ENCODE measurements around the gene ZNF672. TPM values are rescaled to one million over a fixed set of nuclear protein-coding genes. Genes with fewer than 3 reads are reported as not detected.
"Not testable (repeated sequence)": the region's sequence is repeated elsewhere in the genome, so short reads cannot be mapped to it uniquely, and the experiment has no call there.

ZNF672 gene
- polyA plus RNA-seq, 4 donors: 22.1 to 26.6 (median 23.7) TPM

GRCh38 chr1:248830718-248831017 lies 7.4 kb upstream of the ZNF672 start:
- not testable (repeated sequence) for DNase-seq (ENCODE audit: low read depth in 4 of 4, low spot score in 3 of 4)

DNA sequence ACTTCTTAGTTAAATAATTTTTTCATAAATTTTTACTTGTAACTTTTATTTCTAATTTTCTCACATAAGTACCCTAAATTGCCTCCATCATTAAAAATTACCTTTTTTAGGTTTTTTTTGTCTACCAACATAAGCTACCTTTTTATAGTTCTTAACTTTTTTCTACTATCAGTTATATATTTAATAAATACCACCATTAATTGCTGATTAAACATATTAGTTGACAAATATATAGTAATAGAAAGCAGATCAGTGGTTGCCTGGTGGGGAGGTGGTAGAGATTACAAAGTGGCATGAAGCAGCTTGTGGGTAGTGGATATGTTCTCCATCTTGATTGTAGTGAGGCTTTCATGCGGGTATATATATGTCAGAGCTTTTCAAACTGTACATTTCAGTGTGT lies 6.2 kb upstream of the ZNF672 start:
- no peak for DNase-seq (ENCODE audit: low read depth in 4 of 4, low spot score in 3 of 4)

- no peak for DNase-seq (ENCODE audit: low read depth in 4 of 4, low spot score in 3 of 4)
Measured at GRCh38 chr1:248834343-248834940, 3.6 kb upstream of the ZNF672 start.

GRCh38 chr1:248837045-248837780 lies 811 bp upstream of the ZNF672 start:
- no peak for DNase-seq (ENCODE audit: low read depth in 4 of 4, low spot score in 3 of 4)

- DNase-seq (ENCODE audit: low read depth in 4 of 4, low spot score in 3 of 4): peak; percentile 78 to 87 (median 82)
Measured at GRCh38 chr1:248838357-248839167, 538 bp downstream of the ZNF672 start.

GRCh38 chr1:248839168-248839555 lies 1.1 kb downstream of the ZNF672 start:
- no peak for DNase-seq (ENCODE audit: low read depth in 4 of 4, low spot score in 3 of 4)

- DNase-seq (ENCODE audit: low read depth in 4 of 4, low spot score in 3 of 4): no peak
Measured at GRCh38 chr1:248840946-248841345, 2.9 kb downstream of the ZNF672 start.

- DNase-seq (ENCODE audit: low read depth in 4 of 4, low spot score in 3 of 4): no peak
Measured at GRCh38 chr1:248841702-248842395, 3.8 kb downstream of the ZNF672 start.

GRCh38 chr1:248842781-248843331 lies 4.8 kb downstream of the ZNF672 start:
- DNase-seq (ENCODE audit: low read depth in 4 of 4, low spot score in 3 of 4): no peak

DNA sequence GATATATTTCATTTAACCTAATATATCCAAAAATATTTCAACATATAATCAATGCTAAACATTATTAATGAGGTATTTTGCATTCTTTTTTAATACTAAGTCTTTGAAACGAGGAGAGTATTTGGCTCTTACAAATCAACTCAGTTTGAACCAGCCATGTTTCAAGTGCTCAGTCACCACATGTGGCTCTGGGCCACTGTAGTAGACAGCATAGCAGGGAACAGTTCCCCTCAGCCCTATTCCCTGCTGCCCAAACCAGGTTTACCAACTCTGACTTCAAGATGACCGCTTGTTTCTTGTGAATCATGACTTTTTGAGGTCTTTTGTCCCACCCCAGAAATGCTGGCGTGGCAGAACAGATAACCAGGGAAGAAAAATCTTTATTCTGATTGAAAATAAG lies 5.7 kb downstream of the ZNF672 start:
- no peak for DNase-seq (ENCODE audit: low read depth in 4 of 4, low spot score in 3 of 4)

DNA sequence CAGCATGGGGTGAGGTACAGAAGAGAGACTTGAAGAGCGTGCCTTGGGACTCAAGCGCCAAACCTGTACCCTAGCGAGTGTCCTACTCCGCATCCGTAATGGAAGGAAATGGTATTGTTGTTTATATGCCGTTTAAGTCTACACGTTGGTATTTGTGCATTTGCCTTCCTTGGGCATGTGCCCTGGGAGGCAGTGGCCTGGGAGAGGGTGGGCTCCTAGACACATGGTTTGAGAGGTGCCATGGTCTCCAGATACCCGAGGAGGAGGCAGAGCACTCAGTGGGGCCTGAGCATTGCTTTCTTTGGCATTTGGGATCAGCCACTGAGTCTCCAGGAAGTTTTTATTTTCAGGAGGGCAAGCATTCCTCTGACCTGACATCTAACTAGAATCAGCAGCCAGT lies 6.5 kb downstream of the ZNF672 start:
- no peak for DNase-seq (ENCODE audit: low read depth in 4 of 4, low spot score in 3 of 4)

DNA sequence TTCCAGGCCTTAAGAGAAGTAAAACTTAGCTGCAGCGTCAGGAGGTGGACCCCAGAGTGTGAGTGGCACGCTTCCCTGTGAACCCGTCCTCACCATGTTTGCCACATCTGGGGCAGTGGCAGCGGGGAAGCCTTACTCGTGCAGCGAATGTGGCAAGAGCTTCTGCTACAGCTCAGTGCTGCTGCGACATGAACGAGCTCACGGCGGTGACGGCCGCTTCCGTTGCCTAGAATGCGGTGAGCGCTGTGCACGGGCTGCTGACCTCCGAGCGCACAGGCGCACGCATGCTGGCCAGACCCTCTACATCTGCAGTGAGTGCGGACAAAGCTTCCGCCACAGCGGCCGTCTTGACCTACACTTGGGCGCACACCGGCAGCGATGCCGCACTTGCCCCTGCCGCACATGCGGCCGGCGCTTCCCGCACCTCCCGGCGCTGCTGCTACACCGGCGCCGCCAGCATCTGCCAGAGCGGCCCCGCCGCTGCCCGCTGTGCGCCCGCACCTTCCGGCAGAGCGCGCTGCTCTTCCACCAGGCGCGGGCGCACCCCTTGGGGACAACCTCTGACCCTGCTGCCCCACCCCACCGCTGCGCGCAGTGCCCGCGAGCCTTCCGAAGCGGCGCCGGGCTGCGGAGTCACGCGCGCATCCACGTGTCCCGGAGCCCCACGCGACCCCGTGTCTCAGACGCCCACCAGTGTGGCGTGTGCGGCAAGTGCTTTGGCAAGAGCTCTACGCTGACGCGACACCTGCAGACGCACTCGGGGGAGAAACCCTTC lies 9.3 kb downstream of the ZNF672 start:
- no peak for DNase-seq (ENCODE audit: low read depth in 4 of 4, low spot score in 3 of 4)

DNA sequence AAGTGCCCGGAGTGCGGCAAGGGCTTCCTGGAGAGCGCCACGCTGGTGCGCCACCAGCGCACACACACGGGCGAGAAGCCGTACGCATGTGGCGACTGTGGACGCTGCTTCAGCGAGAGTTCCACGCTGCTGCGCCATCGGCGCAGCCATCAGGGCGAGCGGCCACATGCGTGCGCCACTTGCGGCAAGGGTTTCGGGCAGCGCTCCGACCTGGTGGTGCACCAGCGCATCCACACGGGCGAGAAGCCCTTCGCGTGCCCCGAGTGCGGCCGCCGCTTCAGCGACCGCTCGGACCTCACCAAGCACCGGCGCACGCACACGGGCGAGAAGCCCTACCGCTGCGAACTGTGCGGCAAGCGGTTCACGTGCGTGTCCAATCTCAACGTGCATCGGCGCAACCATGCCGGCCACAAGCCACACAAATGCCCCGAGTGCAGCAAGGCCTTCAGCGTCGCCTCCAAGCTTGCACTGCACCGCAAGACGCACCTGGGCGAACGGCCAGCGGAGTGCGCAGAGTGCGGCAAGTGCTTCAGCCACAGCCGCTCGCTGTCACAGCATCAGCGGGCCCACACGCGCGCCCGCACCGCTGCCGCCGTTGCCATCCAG lies 10.0 kb downstream of the ZNF672 start:
- DNase-seq (ENCODE audit: low read depth in 4 of 4, low spot score in 3 of 4): no peak

DNA sequence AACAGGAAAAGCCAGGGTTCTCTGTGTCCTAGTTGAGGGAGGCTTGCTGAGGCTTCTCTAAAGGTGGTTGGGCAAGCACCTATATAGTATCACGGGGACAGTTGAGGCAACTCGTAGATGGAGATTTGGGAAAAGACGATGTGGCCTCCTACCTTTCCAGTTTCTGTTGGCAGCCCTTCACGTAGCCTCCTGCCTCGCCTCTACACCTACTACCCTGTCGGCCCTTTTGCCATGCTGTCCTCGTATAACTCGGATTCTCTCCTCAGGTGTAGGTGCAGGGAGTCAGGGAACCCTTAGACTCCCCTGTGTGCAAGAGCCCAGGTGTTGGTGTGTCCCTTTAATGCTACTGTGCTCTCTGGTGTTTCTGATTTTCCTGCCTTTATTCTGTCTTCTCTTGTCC lies 10.6 kb downstream of the ZNF672 start:
- DNase-seq (ENCODE audit: low read depth in 4 of 4, low spot score in 3 of 4): no peak

GRCh38 chr1:248849152-248849551 lies 11.1 kb downstream of the ZNF672 start:
- no peak for DNase-seq (ENCODE audit: low read depth in 4 of 4, low spot score in 3 of 4)

- no peak for DNase-seq (ENCODE audit: low read depth in 4 of 4, low spot score in 3 of 4)
Measured at GRCh38 chr1:248849637-248850036, 11.6 kb downstream of the ZNF672 start.

DNA sequence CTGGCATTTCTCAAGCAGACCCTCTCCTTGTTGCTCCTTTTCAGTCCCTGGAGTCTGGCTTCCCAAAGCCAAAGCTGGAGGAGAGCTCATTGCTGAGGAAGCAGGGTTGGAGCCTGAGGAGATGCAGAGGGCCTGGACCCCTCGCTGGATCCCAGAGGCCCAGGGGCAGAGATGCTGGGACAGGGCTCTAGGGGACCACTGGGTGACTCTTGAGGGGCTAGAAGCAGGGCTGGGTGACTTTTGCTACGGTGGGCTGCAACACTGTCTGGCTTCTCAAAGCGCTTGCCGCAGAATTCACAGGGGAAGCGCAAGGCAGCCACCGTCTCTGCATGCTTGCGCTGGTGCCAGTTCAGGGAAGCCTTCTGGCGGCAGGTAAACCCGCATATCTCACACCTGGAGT lies 12.1 kb downstream of the ZNF672 start:
- DNase-seq (ENCODE audit: low read depth in 4 of 4, low spot score in 3 of 4): no peak

DNA sequence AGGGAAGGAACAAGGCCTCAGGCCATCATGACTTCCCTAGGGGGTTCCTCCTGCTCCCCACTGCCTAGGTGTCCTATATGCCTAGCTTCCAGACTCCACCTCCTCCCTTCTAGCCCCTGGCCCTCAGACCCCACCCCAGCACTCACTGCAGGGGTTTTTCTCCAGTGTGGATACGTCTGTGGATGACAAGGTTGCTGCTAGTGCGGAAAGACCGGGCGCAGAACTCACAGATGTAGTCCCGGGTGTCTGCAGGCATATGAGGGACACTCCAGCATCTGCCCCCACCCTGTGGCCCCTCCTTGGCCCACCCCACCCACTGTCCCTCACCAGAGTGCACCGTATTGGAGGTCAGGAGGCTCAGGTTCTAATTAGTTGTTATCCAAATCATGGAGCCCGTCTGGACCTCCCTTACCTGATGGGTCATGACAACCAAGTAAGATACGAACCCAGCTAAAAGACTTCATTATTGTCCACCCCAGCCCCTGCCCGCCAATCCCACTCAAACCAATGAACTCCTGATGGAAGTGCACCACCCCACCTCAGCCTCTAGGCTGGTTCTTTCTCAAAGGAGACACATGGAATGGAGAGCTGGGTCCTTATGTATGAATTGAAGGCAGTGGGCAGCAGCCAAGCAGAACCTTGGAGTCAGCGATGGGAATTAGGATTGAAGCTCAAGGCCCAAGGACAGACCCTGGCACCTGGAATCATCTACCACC lies 12.7 kb downstream of the ZNF672 start:
- no peak for DNase-seq (ENCODE audit: low read depth in 4 of 4, low spot score in 3 of 4)

GRCh38 chr1:248851390-248851789 lies 13.4 kb downstream of the ZNF672 start:
- DNase-seq (ENCODE audit: low read depth in 4 of 4, low spot score in 3 of 4): no peak

Measured in right renal pelvis (tissue), 4 donors.